ENCODE results near the gene DISP3. TPM values are rescaled to one million over a fixed set of nuclear protein-coding genes. Genes with fewer than 3 reads are reported as not detected.
"Not testable (repeated sequence)": the region's sequence is repeated elsewhere in the genome, so short reads cannot be mapped to it uniquely, and the experiment has no call there.

DISP3 gene
- total and polyA plus RNA-seq, 9 donors, result 0.08 to 0.36 (median 0.23) TPM; not detected in 5

DNA sequence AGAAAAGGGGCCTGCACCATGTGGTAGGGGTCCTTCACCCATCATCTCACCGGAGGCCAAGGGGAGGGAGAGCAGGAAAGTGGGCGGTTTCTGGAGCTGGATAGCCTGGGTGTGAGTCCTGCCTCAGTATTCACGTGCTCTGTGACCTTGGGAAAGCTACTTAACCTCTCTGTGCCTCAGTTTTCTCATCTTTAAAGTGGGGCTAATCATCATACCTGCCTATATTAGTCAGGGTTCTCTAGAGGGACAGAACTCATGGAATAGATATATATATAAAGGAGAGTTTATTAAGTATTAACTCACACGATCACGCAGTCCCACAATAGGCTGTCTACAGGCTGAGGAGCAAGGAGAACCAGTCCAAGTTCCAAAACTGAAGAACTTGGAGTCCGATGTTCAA is 96.6 kb downstream of the DISP3 start:
- no peaks in the 10 kb centered on the region for H3K36me3 ChIP-seq
- WGBS, 3 donors, result 75 to 82% (median 79%) methylated on average over 6 of the region's 6 CpGs
- no peaks in the 10 kb centered on the region for H3K27me3 ChIP-seq
- no peaks in the 10 kb centered on the region for H3K9me3 ChIP-seq
- H3K4me3 ChIP-seq, result no peak overlapping the region
- H3K4me1 ChIP-seq (ENCODE audit: insufficient read depth), result no peaks in the 10 kb centered on the region
- no peak for DNase-seq
- intact Hi-C loops (cut with DNase I), result no loop called here
- TF ChIP-seq EP300 (IDR thresholded peaks at IDR 0.05) (no peak), CTCF (IDR thresholded peaks at IDR 0.05) (no peak), POLR2A (IDR thresholded peaks at IDR 0.05) (no peak)
- H3K27ac ChIP-seq, result no peak overlapping the region

DNA sequence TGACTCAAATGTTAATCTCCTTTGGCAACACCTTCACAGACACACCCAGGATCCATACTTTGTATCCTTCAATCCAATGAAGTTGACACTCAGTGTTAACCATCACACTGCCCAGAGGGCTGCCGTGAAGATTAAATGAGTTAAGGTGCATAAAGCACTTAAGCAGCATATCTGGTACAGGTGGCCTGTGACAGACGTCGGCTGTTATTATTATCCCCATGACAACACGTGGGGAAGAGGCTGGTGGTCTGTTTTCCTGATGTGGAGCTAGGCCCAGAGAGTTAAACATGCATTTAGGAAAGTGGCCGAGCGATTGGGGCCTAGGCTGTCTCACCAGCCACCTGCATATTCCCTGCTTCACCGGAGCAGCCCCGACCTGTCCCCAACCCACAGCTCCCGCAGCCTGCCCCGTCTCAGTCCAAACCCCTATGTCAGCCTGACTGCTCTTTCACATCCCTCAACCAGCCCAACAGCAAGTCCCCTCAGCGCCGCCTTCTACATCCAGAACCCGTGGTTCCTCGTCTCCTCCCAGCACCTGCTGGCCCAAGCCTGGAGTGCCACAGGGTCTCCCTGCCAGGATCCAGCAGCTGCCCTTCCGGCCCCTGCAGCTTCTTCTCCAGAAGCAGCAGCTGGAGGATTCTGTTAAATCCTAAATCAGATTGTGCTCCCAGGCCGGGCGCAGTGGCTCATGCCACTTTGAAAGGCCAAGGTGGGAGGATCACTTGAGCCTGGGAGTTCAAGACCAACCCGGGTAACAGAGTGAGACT is 97.3 kb downstream of the DISP3 start:
- Histone ChIP-seq H3K27ac (no peak overlapping the region), H3K9me3 (no peaks in the 10 kb centered on the region), H3K4me1 (ENCODE audit: insufficient read depth) (no peaks in the 10 kb centered on the region), H3K4me3 (no peak overlapping the region), H3K36me3 (no peaks in the 10 kb centered on the region), H3K27me3 (no peaks in the 10 kb centered on the region)
- 72 to 81% (median 74%) methylated on average over 18 of the region's 18 CpGs for WGBS, 3 donors
- DNase-seq, result no peak
- TF ChIP-seq EP300 (IDR thresholded peaks at IDR 0.05) (no peak), POLR2A (IDR thresholded peaks at IDR 0.05) (no peak), CTCF (IDR thresholded peaks at IDR 0.05) (no peak)
- intact Hi-C loops (cut with DNase I), result no loop called here

GRCh38 chr1:11578004-11578403 is 99.0 kb downstream of the DISP3 start:
- DNase-seq, result no peak
- no peak for TF ChIP-seq POLR2A (IDR thresholded peaks at IDR 0.05)
- TF ChIP-seq EP300 (IDR thresholded peaks at IDR 0.05), result no peak
- 42 to 50% (median 48%) methylated on average over 7 of the region's 7 CpGs for WGBS, 3 donors
- no peak overlapping the region for H3K27ac ChIP-seq
- H3K36me3 ChIP-seq, result no peaks in the 10 kb centered on the region
- intact Hi-C loops (cut with DNase I), result no loop called here
- no peaks in the 10 kb centered on the region for H3K9me3 ChIP-seq
- H3K27me3 ChIP-seq, result no peaks in the 10 kb centered on the region
- H3K4me3 ChIP-seq, result no peak overlapping the region
- H3K4me1 ChIP-seq (ENCODE audit: insufficient read depth), result no peaks in the 10 kb centered on the region

- TF ChIP-seq POLR2A (IDR thresholded peaks at IDR 0.05), result no peak
- no peak for TF ChIP-seq CTCF (IDR thresholded peaks at IDR 0.05)
- TF ChIP-seq EP300 (IDR thresholded peaks at IDR 0.05), result no peak
- intact Hi-C loops (cut with DNase I), result no loop called here
- H3K27ac ChIP-seq, result no peak overlapping the region
- H3K4me3 ChIP-seq, result no peak overlapping the region
- WGBS, 3 donors, result 53 to 63% (median 58%) methylated on average over 8 of the region's 8 CpGs
- no peak for DNase-seq
- no peaks in the 10 kb centered on the region for H3K27me3 ChIP-seq
- H3K36me3 ChIP-seq, result no peaks in the 10 kb centered on the region
- H3K9me3 ChIP-seq, result no peaks in the 10 kb centered on the region
- no peaks in the 10 kb centered on the region for H3K4me1 ChIP-seq (ENCODE audit: insufficient read depth)
Measured at GRCh38 chr1:11579506-11579905, 100.6 kb downstream of the DISP3 start.

DNA sequence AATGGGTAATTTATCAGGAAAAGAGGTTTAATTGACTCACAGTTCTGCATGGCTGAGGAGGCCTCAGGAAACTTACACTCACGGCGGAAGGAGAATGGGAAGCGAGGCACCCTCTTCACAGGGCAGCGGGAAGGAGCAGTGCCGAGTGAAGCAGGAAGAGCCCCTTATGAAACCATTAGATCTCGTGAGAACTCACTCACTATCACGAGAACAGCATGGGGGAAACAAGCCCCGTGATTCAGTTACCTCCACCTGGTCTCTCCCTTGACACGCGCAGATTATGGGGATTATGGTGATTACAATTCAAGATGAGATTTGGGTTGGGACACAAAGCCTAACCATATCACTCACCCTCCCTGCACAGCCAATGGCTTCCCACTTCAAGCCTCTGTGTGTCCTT is 101.1 kb downstream of the DISP3 start:
- H3K27ac ChIP-seq; intact Hi-C loops (cut with DNase I); H3K36me3 ChIP-seq; H3K27me3 ChIP-seq; DNase-seq; H3K4me3 ChIP-seq; H3K9me3 ChIP-seq; H3K4me1 ChIP-seq (ENCODE audit: insufficient read depth): not testable (repeated sequence)
- WGBS, 3 donors, result 53 to 66% (median 59%) methylated on average over 10 of the region's 10 CpGs

Data from ovary (tissue), 9 donors.